Heart left ventricle (tissue), 13 donors: ENCODE measurements around the gene ASXL2.
"Not testable (repeated sequence)": the region's sequence is repeated elsewhere in the genome, so short reads cannot be mapped to it uniquely, and the experiment has no call there.

Experiments used
- CTCF ChIP-seq, 12 donors: fragments of 200-600 bp; sonication (generic) in 4 of 12; IDR thresholded peaks; one replicate each; pipeline versions ENCODE4 v1.5.0 to v1.8.0; 2018 to 2022; ENCODE audit warnings: antibody characterized with exemption in 12 of 12, mild to moderate bottlenecking in 5 of 12
- POLR2A ChIP-seq, 2 donors: fragments of 450-650 bp; IDR thresholded peaks; one replicate each; pipeline ENCODE4 v1.6.1; 2017; ENCODE audit warnings: antibody characterized with exemption in 2 of 2, mild to moderate bottlenecking in 2 of 2, moderate library complexity in 2 of 2
- donor health status: ischemic (EF 13 %, LVEDD 7.1; RV severe dilation, severe dysfunction).
- donor health status: DM: no; HTN: yes; CAD: no.
- donor health status: DM: no; HTN: no; CAD: no.
- donor health status: ischemic (EF 25% LVEDD 6.9; RV normal size, moderate dysfunction).
- donor health status: ischemic (EF 25% LVEDD 5.7; RV mildly dilated, moderate dysfunction).
- donor health status: ischemic (EF 35%, LVEDD 5.7; RV mildly dilated, moderate dysfunction).
- donor health status: nonischemic (EF 11% LVEDD 7.7; RV severe dilation, severe dysfunction).
- donor health status: DM: yes; HTN: yes; CAD: no.
- donor health status: PGD.
- donor health status: ischemic (EF 29% LVEDD 5.4; RV normal size, mild dysfunction).
- donor health status: nonischemic (EF 23%, LVEDD 6.1; RV moderate dilation, normal function).

- TF ChIP-seq POLR2A, CTCF (IDR thresholded peaks at IDR 0.05): not testable (repeated sequence)
Measured at GRCh38 chr2:25828532-25829376, 49.5 kb downstream of the ASXL2 start.
